ENCODE data around the gene DRD5. TPM values are rescaled to one million over a fixed set of nuclear protein-coding genes. Genes with fewer than 3 reads are reported as not detected.
"Not testable (repeated sequence)": the region's sequence is repeated elsewhere in the genome, so short reads cannot be mapped to it uniquely, and the experiment has no call there.

The DRD5 gene
- total RNA-seq, 4 donors from 2014 or later = not detected

DNA sequence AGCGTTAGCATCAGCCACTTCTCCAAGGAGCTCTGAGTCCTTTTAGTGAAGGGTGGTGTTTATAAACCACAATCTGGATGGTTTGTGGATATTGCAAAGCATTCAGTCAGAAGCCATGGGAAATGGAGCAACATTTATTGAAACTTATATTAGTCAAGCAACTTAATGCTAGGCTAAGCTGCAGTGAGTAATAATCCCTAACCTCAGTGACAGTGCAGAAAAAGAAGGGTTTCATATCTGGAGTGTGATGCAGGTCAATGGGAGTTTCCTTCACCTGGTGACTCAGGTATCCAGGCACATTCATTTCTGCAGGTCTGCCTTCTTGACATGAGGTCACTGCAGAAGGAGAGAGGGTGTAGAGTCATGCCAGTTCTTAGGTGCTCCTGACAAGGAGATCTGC is 10.4 kb upstream of the DRD5 start:
- WGBS, 2 donors = 28 to 45% methylated on average over 1 of the region's 1 CpG
- no peaks in the 10 kb centered on the region for H3K36me3 ChIP-seq
- no peaks in the 10 kb centered on the region for H3K27me3 ChIP-seq
- no peaks in the 10 kb centered on the region for H3K4me1 ChIP-seq
- TF ChIP-seq POLR2A (IDR thresholded peaks at IDR 0.05) = no peak
- TF ChIP-seq, protein P1, sequence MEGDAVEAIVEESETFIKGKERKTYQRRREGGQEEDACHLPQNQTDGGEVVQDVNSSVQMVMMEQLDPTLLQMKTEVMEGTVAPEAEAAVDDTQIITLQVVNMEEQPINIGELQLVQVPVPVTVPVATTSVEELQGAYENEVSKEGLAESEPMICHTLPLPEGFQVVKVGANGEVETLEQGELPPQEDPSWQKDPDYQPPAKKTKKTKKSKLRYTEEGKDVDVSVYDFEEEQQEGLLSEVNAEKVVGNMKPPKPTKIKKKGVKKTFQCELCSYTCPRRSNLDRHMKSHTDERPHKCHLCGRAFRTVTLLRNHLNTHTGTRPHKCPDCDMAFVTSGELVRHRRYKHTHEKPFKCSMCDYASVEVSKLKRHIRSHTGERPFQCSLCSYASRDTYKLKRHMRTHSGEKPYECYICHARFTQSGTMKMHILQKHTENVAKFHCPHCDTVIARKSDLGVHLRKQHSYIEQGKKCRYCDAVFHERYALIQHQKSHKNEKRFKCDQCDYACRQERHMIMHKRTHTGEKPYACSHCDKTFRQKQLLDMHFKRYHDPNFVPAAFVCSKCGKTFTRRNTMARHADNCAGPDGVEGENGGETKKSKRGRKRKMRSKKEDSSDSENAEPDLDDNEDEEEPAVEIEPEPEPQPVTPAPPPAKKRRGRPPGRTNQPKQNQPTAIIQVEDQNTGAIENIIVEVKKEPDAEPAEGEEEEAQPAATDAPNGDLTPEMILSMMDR (IDR thresholded peaks at IDR 0.05) = no peak
- H3K27ac ChIP-seq = no peak overlapping the region
- no peak for DNase-seq
- intact Hi-C loops (cut with DNase I) = no loop called here
- no peaks in the 10 kb centered on the region for H3K9me3 ChIP-seq
- H3K4me3 ChIP-seq (replicated peaks in 1 of 3) = no peak overlapping the region

DNA sequence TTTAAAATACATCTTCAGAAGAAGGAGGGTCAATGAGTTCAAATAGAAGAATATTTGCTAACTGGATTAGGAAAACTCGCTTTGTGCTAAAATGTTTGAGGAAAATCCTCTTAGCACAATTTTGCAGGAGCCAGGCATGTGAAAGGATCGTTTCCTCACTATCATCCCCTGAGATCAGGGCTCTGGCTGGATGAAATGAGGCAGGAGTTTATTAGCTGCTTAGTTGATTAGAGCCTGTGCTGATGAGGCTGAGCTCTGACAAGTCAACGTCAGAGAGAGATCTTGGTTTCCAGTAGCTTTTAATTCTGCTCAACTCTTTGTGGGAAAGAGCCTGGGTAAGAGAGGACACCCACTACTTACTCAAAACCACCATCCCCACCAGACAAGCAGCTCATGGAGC is 8.0 kb upstream of the DRD5 start:
- intact Hi-C loops (cut with DNase I) = no loop called here
- DNase-seq = no peak
- no peaks in the 10 kb centered on the region for H3K4me1 ChIP-seq
- H3K36me3 ChIP-seq = no peaks in the 10 kb centered on the region
- no peak overlapping the region for H3K27ac ChIP-seq
- no peak for TF ChIP-seq POLR2A (IDR thresholded peaks at IDR 0.05)
- TF ChIP-seq, protein P1 (IDR thresholded peaks at IDR 0.05) = no peak
- no peaks in the 10 kb centered on the region for H3K9me3 ChIP-seq
- H3K27me3 ChIP-seq = no peaks in the 10 kb centered on the region
- 55 to 71% methylated on average over 3 of the region's 3 CpGs for WGBS, 2 donors
- no peak overlapping the region for H3K4me3 ChIP-seq (replicated peaks in 1 of 3)

DNA sequence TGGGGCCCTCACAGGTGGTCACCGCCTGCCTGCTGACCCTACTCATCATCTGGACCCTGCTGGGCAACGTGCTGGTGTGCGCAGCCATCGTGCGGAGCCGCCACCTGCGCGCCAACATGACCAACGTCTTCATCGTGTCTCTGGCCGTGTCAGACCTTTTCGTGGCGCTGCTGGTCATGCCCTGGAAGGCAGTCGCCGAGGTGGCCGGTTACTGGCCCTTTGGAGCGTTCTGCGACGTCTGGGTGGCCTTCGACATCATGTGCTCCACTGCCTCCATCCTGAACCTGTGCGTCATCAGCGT is 652 bp downstream of the DRD5 start:
- Histone ChIP-seq H3K9me3 (no peaks in the 10 kb centered on the region), H3K27ac (no peak overlapping the region), H3K4me1 (no peaks in the 10 kb centered on the region), H3K36me3 (no peaks in the 10 kb centered on the region), H3K27me3 (no peaks in the 10 kb centered on the region), H3K4me3 (replicated peaks in 1 of 3) (no peak overlapping the region)
- WGBS, 2 donors = 50 to 62% methylated on average over 19 to 21 of the region's 22 CpGs
- no peak for DNase-seq
- TF ChIP-seq, protein P1 (IDR thresholded peaks at IDR 0.05) = no peak
- TF ChIP-seq POLR2A (IDR thresholded peaks at IDR 0.05) = no peak
- intact Hi-C loops (cut with DNase I) = no loop called here

DNA sequence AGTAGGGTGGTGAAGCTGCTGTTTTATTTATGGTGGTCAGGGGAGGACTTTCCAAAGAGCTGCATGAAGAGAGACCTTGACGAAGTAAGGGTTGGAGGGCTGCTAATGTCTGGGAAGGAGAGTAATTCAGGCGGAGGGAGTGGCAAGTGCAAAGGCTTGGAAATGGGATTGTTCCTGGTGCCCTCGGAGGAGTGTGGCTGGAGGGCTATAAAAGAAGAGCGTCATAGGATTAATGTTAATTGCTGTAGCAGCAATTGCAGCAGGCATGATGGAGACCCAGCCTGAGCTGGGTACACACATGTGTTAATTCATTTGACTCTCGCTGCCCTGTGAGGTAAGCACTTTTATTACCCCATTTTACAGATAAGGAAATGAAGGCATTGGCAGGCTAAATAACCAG is 4.5 kb downstream of the DRD5 start:
- 83 to 84% methylated on average over 5 of the region's 5 CpGs for WGBS, 2 donors
- H3K4me3 ChIP-seq (replicated peaks in 1 of 3); H3K27me3 ChIP-seq; H3K4me1 ChIP-seq; intact Hi-C loops (cut with DNase I); H3K9me3 ChIP-seq; DNase-seq; H3K36me3 ChIP-seq; H3K27ac ChIP-seq: not testable (repeated sequence)

DNA sequence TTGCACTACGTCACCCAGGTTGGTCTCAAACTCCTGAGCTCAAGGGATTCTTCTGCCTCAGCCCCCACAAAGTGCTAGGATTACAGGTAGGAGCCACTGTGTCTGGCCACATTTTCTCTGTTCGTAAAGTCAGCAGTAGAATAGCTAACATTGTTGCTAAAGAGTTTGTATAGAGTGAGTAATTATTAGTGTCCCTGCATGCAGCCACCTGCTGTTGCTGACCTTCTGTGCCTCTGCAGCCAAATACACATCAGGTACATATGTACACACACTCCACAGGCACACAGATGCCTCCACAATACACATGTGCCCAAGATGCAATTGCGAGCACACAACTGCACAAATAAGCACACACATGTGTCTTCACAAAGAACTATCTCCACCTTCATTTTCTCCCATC is 10.9 kb downstream of the DRD5 start:
- DNase-seq = no peak
- H3K36me3 ChIP-seq = no peaks in the 10 kb centered on the region
- WGBS, 2 donors = 91 to 97% methylated on average over 3 of the region's 3 CpGs
- H3K4me1 ChIP-seq = no peaks in the 10 kb centered on the region
- H3K27me3 ChIP-seq = no peaks in the 10 kb centered on the region
- H3K27ac ChIP-seq = no peak overlapping the region
- no peak overlapping the region for H3K4me3 ChIP-seq (replicated peaks in 1 of 3)
- intact Hi-C loops (cut with DNase I) = no loop called here
- H3K9me3 ChIP-seq = no peaks in the 10 kb centered on the region
- TF ChIP-seq POLR2A (IDR thresholded peaks at IDR 0.05) = no peak

DNA sequence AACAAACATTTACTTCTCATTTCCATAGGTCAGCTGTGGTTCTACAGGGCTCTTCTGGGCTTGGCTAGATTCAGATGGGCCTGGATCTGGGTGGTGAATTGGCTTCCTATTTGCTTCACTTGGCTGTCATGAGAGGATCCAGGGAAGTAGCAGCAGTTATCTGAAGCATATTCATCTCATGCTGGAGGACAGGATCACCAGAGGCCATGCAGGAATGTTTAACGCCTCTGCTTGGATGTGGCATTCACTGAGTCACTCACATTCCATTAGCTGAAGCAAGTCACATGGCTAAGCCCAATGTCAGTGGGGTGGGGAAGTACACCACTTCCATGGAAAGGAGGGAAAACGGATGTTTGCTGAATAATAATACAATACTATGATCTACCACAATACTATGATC is 15.2 kb downstream of the DRD5 start:
- DNase-seq; H3K36me3 ChIP-seq; H3K27ac ChIP-seq; H3K27me3 ChIP-seq; H3K4me1 ChIP-seq; H3K4me3 ChIP-seq (replicated peaks in 1 of 3); H3K9me3 ChIP-seq; intact Hi-C loops (cut with DNase I): not testable (repeated sequence)
- 0 to 46% methylated on average over 1 to 2 of the region's 2 CpGs for WGBS, 2 donors

DNA sequence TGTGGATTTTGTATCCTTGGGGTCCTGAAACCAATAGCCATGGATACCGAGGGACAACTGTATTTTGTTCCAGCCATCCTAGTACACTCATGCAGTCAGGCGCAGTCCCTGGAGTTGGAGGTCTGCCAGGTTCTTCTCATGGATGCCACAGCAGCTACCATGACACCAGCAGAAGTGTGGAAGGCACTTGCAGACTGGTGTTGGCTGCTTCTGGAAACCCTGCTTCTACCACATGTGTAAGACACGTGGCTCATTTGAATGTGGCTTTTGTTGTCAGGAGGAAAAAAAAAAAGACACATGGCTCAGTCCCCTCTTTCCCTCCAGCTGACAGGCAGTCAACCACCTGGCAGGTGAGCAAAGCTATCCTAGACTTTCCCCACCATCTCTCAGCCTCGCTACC is 19.4 kb downstream of the DRD5 start:
- H3K9me3 ChIP-seq = no peaks in the 10 kb centered on the region
- no peaks in the 10 kb centered on the region for H3K36me3 ChIP-seq
- H3K27me3 ChIP-seq = no peaks in the 10 kb centered on the region
- DNase-seq = no peak
- H3K27ac ChIP-seq = no peak overlapping the region
- 65 to 72% methylated on average over 4 of the region's 4 CpGs for WGBS, 2 donors
- no peak overlapping the region for H3K4me3 ChIP-seq (replicated peaks in 1 of 3)
- TF ChIP-seq, protein P1 (IDR thresholded peaks at IDR 0.05) = no peak
- no peak for TF ChIP-seq POLR2A (IDR thresholded peaks at IDR 0.05)
- H3K4me1 ChIP-seq = no peaks in the 10 kb centered on the region
- intact Hi-C loops (cut with DNase I) = no loop called here

All from thyroid gland (tissue), 4 donors.